Measurements from ENCODE around the gene MACROH2A2. TPM values are rescaled to one million over a fixed set of nuclear protein-coding genes. Genes with fewer than 3 reads are reported as not detected.
"Not testable (repeated sequence)": the region's sequence is repeated elsewhere in the genome, so short reads cannot be mapped to it uniquely, and the experiment has no call there.

MACROH2A2 gene
- total and polyA plus RNA-seq, 9 donors: 18.5 to 33.7 (median 26.0) TPM

- H3K4me3 ChIP-seq (ENCODE audit: low read length); H3K27me3 ChIP-seq (ENCODE audit: control insufficient read depth, insufficient read depth, low read length); H3K9me3 ChIP-seq (replicated peaks; ENCODE audit: control insufficient read depth, low read depth, low read length); H3K27ac ChIP-seq (ENCODE audit: low read length); H3K4me1 ChIP-seq (ENCODE audit: control insufficient read depth, insufficient read depth, low read length); DNase-seq: not testable (repeated sequence)
- WGBS (ENCODE audit: insufficient coverage): 75% methylated on average over 1 of the region's 2 CpGs
- H3K36me3 ChIP-seq (ENCODE audit: control insufficient read depth, insufficient read depth, low read length): peaks cover 16% of the 10 kb centered on the region
Measured at GRCh38 chr10:70080789-70081188, 28.1 kb downstream of the MACROH2A2 start.

DNA sequence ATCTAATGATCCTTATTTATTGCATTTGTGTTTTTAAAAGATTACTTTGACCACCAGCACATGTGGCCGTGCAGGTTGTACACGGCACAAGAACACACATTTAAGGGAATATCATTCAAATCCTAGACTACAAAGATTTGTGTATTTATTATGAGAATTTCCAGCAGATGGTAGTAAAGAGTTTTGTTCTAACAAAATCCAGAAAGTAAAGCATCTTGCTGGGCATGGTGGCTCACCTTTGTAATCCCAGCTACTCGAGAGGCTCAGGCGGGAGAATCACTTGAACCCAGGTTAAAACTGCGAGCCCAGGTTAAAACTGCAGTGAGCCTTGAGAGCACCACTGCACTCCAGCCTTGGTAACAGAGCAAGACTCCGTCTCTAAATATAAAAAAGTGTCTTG lies 31.5 kb downstream of the MACROH2A2 start:
- no peak overlapping the region for H3K4me3 ChIP-seq (ENCODE audit: low read length)
- no peak for DNase-seq
- no peaks in the 10 kb centered on the region for H3K27me3 ChIP-seq (ENCODE audit: control insufficient read depth, insufficient read depth, low read length)
- WGBS (ENCODE audit: insufficient coverage): 80% methylated on average over 4 of the region's 6 CpGs
- no peak overlapping the region for H3K27ac ChIP-seq (ENCODE audit: low read length)
- H3K9me3 ChIP-seq (replicated peaks; ENCODE audit: control insufficient read depth, low read depth, low read length): no peaks in the 10 kb centered on the region
- H3K36me3 ChIP-seq (ENCODE audit: control insufficient read depth, insufficient read depth, low read length): peaks cover 5% of the 10 kb centered on the region
- no peaks in the 10 kb centered on the region for H3K4me1 ChIP-seq (ENCODE audit: control insufficient read depth, insufficient read depth, low read length)

DNA sequence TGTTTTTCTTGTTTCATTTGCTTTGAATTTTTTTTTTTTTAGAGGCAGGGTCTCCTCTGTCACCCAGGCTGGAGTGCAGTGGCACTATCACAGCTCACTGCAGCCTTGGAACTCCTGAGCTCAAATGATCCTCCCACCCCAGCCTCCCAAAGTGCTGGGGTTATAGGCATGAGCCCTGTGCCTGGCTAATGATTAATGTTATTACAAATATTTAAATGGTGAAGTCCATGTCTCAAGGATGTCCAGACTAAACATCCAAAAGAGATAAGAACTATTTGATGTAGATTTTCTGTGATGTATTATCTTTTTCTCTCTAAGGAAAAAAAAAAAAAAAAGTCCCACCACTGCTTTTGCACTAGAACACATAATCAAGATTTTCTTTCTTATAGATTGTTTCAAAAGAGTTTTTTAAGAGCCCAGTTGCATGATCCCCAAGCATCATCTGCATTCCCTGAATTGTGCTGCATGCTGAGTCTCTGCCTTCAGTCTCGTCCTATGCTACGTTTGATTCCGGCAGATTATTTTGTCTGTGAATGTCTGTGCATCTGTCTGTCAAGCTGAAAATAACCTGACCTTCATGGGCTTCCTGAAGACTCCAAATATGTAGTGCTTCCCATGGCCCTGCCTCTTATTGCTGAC lies 33.4 kb downstream of the MACROH2A2 start:
- no peak for DNase-seq
- H3K27me3 ChIP-seq (ENCODE audit: control insufficient read depth, insufficient read depth, low read length): no peaks in the 10 kb centered on the region
- no peak overlapping the region for H3K4me3 ChIP-seq (ENCODE audit: low read length)
- no peaks in the 10 kb centered on the region for H3K4me1 ChIP-seq (ENCODE audit: control insufficient read depth, insufficient read depth, low read length)
- H3K36me3 ChIP-seq (ENCODE audit: control insufficient read depth, insufficient read depth, low read length): no peaks in the 10 kb centered on the region
- WGBS (ENCODE audit: insufficient coverage): 80% methylated on average over 2 of the region's 3 CpGs
- no peaks in the 10 kb centered on the region for H3K9me3 ChIP-seq (replicated peaks; ENCODE audit: control insufficient read depth, low read depth, low read length)
- H3K27ac ChIP-seq (ENCODE audit: low read length): no peak overlapping the region

GRCh38 chr10:70087616-70088307 lies 35.1 kb downstream of the MACROH2A2 start:
- H3K9me3 ChIP-seq (replicated peaks; ENCODE audit: control insufficient read depth, low read depth, low read length): no peaks in the 10 kb centered on the region
- no peak for DNase-seq
- no peaks in the 10 kb centered on the region for H3K4me1 ChIP-seq (ENCODE audit: control insufficient read depth, insufficient read depth, low read length)
- 92% methylated on average over 8 of the region's 15 CpGs for WGBS (ENCODE audit: insufficient coverage)
- no peak overlapping the region for H3K27ac ChIP-seq (ENCODE audit: low read length)
- H3K4me3 ChIP-seq (ENCODE audit: low read length): no peak overlapping the region
- H3K36me3 ChIP-seq (ENCODE audit: control insufficient read depth, insufficient read depth, low read length): peaks cover 12% of the 10 kb centered on the region
- no peaks in the 10 kb centered on the region for H3K27me3 ChIP-seq (ENCODE audit: control insufficient read depth, insufficient read depth, low read length)

DNA sequence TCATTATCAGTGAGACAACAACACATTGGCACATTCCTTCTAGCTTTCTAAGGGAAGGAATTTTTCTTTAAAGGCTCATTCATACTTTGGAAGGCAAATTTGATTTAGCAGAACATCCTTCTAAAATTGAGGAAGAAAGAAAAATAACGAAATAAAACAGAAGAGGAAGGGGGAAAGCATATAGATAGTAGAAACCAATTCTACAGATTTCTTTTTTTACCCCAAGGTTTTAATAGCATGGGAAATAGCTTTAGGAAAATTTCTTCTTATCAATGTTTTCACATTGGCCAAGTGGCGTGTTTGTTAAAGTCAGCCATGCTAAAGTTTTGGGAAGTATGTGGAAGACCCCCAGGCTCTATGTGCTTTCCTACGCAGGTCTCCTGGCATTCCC lies 35.7 kb downstream of the MACROH2A2 start:
- peaks cover 18% of the 10 kb centered on the region for H3K36me3 ChIP-seq (ENCODE audit: control insufficient read depth, insufficient read depth, low read length)
- H3K9me3 ChIP-seq (replicated peaks; ENCODE audit: control insufficient read depth, low read depth, low read length): no peaks in the 10 kb centered on the region
- no CpG with 5 or more reads among the region's 3 CpGs for WGBS (ENCODE audit: insufficient coverage)
- DNase-seq: no peak
- H3K4me3 ChIP-seq (ENCODE audit: low read length): no peak overlapping the region
- H3K4me1 ChIP-seq (ENCODE audit: control insufficient read depth, insufficient read depth, low read length): no peaks in the 10 kb centered on the region
- no peaks in the 10 kb centered on the region for H3K27me3 ChIP-seq (ENCODE audit: control insufficient read depth, insufficient read depth, low read length)
- no peak overlapping the region for H3K27ac ChIP-seq (ENCODE audit: low read length)

- Histone ChIP-seq H3K36me3 (ENCODE audit: control insufficient read depth, insufficient read depth, low read length) (peaks cover 26% of the 10 kb centered on the region), H3K4me1 (ENCODE audit: control insufficient read depth, insufficient read depth, low read length) (no peaks in the 10 kb centered on the region), H3K9me3 (replicated peaks; ENCODE audit: control insufficient read depth, low read depth, low read length) (no peaks in the 10 kb centered on the region), H3K27me3 (ENCODE audit: control insufficient read depth, insufficient read depth, low read length) (no peaks in the 10 kb centered on the region), H3K27ac (ENCODE audit: low read length) (no peak overlapping the region), H3K4me3 (ENCODE audit: low read length) (no peak overlapping the region)
- DNase-seq: no peak
- WGBS (ENCODE audit: insufficient coverage): 92% methylated on average over 8 of the region's 8 CpGs
Measured at GRCh38 chr10:70090013-70090412, 37.4 kb downstream of the MACROH2A2 start.

- Histone ChIP-seq H3K27ac (ENCODE audit: low read length) (no peak overlapping the region), H3K9me3 (replicated peaks; ENCODE audit: control insufficient read depth, low read depth, low read length) (no peaks in the 10 kb centered on the region), H3K4me1 (ENCODE audit: control insufficient read depth, insufficient read depth, low read length) (no peaks in the 10 kb centered on the region), H3K36me3 (ENCODE audit: control insufficient read depth, insufficient read depth, low read length) (peaks cover 26% of the 10 kb centered on the region), H3K27me3 (ENCODE audit: control insufficient read depth, insufficient read depth, low read length) (no peaks in the 10 kb centered on the region), H3K4me3 (ENCODE audit: low read length) (no peak overlapping the region)
- no peak for DNase-seq
- 95% methylated on average over 3 of the region's 5 CpGs for WGBS (ENCODE audit: insufficient coverage)
Measured at GRCh38 chr10:70090951-70091350, 38.3 kb downstream of the MACROH2A2 start.

DNA sequence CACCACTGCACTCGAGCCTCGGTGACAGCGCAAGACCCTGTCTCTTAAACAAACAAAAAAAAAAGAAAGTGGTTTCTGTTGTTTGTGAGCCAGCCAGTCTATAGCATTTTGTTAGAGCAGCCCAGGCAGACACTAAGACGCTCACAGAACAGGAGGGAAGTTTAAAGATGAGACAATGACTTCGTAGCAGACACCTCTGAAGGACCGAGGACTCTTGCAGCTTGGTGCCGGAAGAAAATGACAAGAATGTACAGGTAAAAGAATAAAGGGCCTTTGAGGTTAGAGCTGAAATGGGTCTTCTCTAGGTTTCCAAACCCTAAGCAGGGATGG lies 39.7 kb downstream of the MACROH2A2 start:
- no peak overlapping the region for H3K27ac ChIP-seq (ENCODE audit: low read length)
- H3K4me3 ChIP-seq (ENCODE audit: low read length): no peak overlapping the region
- peaks cover 29% of the 10 kb centered on the region for H3K36me3 ChIP-seq (ENCODE audit: control insufficient read depth, insufficient read depth, low read length)

GRCh38 chr10:70093335-70093944 lies 40.8 kb downstream of the MACROH2A2 start:
- DNase-seq: no peak
- Histone ChIP-seq H3K9me3 (replicated peaks; ENCODE audit: control insufficient read depth, low read depth, low read length) (no peaks in the 10 kb centered on the region), H3K4me3 (ENCODE audit: low read length) (no peak overlapping the region), H3K4me1 (ENCODE audit: control insufficient read depth, insufficient read depth, low read length) (peaks cover 7% of the 10 kb centered on the region), H3K36me3 (ENCODE audit: control insufficient read depth, insufficient read depth, low read length) (peaks cover 31% of the 10 kb centered on the region), H3K27ac (ENCODE audit: low read length) (no peak overlapping the region), H3K27me3 (ENCODE audit: control insufficient read depth, insufficient read depth, low read length) (no peaks in the 10 kb centered on the region)
- WGBS (ENCODE audit: insufficient coverage): 100% methylated on average over 3 of the region's 9 CpGs

More for the DNA sequence above, 39.7 kb downstream of the MACROH2A2 start:
- WGBS (ENCODE audit: insufficient coverage): 87% methylated on average over 3 of the region's 7 CpGs
- Histone ChIP-seq H3K27me3 (ENCODE audit: control insufficient read depth, insufficient read depth, low read length) (no peaks in the 10 kb centered on the region), H3K4me1 (ENCODE audit: control insufficient read depth, insufficient read depth, low read length) (peaks cover 7% of the 10 kb centered on the region), H3K9me3 (replicated peaks; ENCODE audit: control insufficient read depth, low read depth, low read length) (no peaks in the 10 kb centered on the region)
- no peak for DNase-seq

- Histone ChIP-seq H3K36me3 (ENCODE audit: control insufficient read depth, insufficient read depth, low read length) (peaks cover 39% of the 10 kb centered on the region), H3K27ac (ENCODE audit: low read length) (no peak overlapping the region), H3K27me3 (ENCODE audit: control insufficient read depth, insufficient read depth, low read length) (no peaks in the 10 kb centered on the region), H3K4me3 (ENCODE audit: low read length) (no peak overlapping the region), H3K4me1 (ENCODE audit: control insufficient read depth, insufficient read depth, low read length) (peaks cover 7% of the 10 kb centered on the region), H3K9me3 (replicated peaks; ENCODE audit: control insufficient read depth, low read depth, low read length) (no peaks in the 10 kb centered on the region)
- no peak for DNase-seq
- WGBS (ENCODE audit: insufficient coverage): no CpG with 5 or more reads among the region's 2 CpGs
Measured at GRCh38 chr10:70094250-70094649, 41.6 kb downstream of the MACROH2A2 start.

Data from muscle of leg (tissue), 11 donors.